GM21717 (cell line): ENCODE results near the gene ZNF407.
A peak's percentile ranks its signal among the peaks of the same experiment; 100 is the strongest.

Source experiments
- ATAC-seq: cut with Tn5 transposase; IDR thresholded peaks from one replicate; pipeline ENCODE4 v1.9.1; 2021; ENCODE audit warnings: mild to moderate bottlenecking, moderate library complexity; ENCODE audit not compliant: unreplicated experiment

Gene ZNF407

GRCh38 chr18:74775239-74775638, 177.6 kb downstream of the ZNF407 start:
- no peak for ATAC-seq

- ATAC-seq = no peak
Observed at GRCh38 chr18:74778191-74778847, 180.6 kb downstream of the ZNF407 start.

- no peak for ATAC-seq
Observed at GRCh38 chr18:74784752-74785151, 187.1 kb downstream of the ZNF407 start.

- no peak for ATAC-seq
Observed at GRCh38 chr18:74785632-74786031, 188.0 kb downstream of the ZNF407 start.

GRCh38 chr18:74788657-74789056, 191.0 kb downstream of the ZNF407 start:
- ATAC-seq = no peak

- ATAC-seq = no peak
Observed at GRCh38 chr18:74789078-74789477, 191.4 kb downstream of the ZNF407 start.

GRCh38 chr18:74790451-74790850, 192.8 kb downstream of the ZNF407 start:
- no peak for ATAC-seq

GRCh38 chr18:74791501-74792194, 194.0 kb downstream of the ZNF407 start:
- ATAC-seq = no peak

- ATAC-seq = no peak
Observed at GRCh38 chr18:74793746-74794145, 196.1 kb downstream of the ZNF407 start.

GRCh38 chr18:74795751-74796150, 198.1 kb downstream of the ZNF407 start:
- no peak for ATAC-seq

- ATAC-seq = no peak
Observed at GRCh38 chr18:74796211-74796610, 198.5 kb downstream of the ZNF407 start.

GRCh38 chr18:74796841-74797576, 199.3 kb downstream of the ZNF407 start:
- ATAC-seq = peak; percentile 99

- ATAC-seq = peak; percentile 28
Observed at GRCh38 chr18:74797577-74798151, 200.0 kb downstream of the ZNF407 start.

- ATAC-seq = no peak
Observed at GRCh38 chr18:74799542-74799941, 201.9 kb downstream of the ZNF407 start.

- ATAC-seq = no peak
Observed at GRCh38 chr18:74800098-74800497, 202.4 kb downstream of the ZNF407 start.

- ATAC-seq = no peak
Observed at GRCh38 chr18:74803117-74803516, 205.4 kb downstream of the ZNF407 start.

- no peak for ATAC-seq
Observed at GRCh38 chr18:74803769-74804168, 206.1 kb downstream of the ZNF407 start.

GRCh38 chr18:74804677-74805076, 207.0 kb downstream of the ZNF407 start:
- no peak for ATAC-seq

GRCh38 chr18:74806073-74806472, 208.4 kb downstream of the ZNF407 start:
- no peak for ATAC-seq

GRCh38 chr18:74806700-74807416, 209.2 kb downstream of the ZNF407 start:
- ATAC-seq = peak; percentile 98

- ATAC-seq = no peak
Observed at GRCh38 chr18:74817576-74817975, 219.9 kb downstream of the ZNF407 start.
